ENCODE results near the gene PTGER1.
"Not testable (repeated sequence)": the region's sequence is repeated elsewhere in the genome, so short reads cannot be mapped to it uniquely, and the experiment has no call there.

PTGER1 gene

DNA sequence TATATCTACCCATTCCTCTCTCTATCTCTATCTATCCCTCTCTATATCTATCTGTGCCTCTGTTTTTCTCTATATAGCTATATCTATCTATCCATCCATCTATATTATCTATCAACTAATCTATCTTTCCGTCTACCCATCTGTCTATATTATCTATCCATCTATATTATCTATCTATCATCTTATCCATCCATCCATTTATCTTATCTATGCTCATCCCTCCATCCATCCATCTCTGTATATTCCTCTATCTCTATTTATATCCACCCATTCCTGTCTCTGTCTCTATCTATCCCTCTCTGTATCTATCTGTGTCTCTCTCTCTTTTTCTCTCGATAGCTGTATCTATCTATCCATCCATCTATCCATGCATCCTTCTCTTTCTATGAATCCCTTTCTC is 14.2 kb downstream of the PTGER1 start:
- H3K27ac ChIP-seq (ENCODE audit: low read depth, low read length) = no peak overlapping the region
- TF ChIP-seq, protein P1, sequence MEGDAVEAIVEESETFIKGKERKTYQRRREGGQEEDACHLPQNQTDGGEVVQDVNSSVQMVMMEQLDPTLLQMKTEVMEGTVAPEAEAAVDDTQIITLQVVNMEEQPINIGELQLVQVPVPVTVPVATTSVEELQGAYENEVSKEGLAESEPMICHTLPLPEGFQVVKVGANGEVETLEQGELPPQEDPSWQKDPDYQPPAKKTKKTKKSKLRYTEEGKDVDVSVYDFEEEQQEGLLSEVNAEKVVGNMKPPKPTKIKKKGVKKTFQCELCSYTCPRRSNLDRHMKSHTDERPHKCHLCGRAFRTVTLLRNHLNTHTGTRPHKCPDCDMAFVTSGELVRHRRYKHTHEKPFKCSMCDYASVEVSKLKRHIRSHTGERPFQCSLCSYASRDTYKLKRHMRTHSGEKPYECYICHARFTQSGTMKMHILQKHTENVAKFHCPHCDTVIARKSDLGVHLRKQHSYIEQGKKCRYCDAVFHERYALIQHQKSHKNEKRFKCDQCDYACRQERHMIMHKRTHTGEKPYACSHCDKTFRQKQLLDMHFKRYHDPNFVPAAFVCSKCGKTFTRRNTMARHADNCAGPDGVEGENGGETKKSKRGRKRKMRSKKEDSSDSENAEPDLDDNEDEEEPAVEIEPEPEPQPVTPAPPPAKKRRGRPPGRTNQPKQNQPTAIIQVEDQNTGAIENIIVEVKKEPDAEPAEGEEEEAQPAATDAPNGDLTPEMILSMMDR (IDR thresholded peaks at IDR 0.05; ENCODE audit: low read depth, low read length, poor library complexity, severe bottlenecking) = no peak
- TF ChIP-seq EZH2phosphoT487 (IDR thresholded peaks at IDR 0.05; ENCODE audit: borderline replicate concordance, low read length) = no peak
- H3K79me2 ChIP-seq (ENCODE audit: control insufficient read depth, low read length) = no peaks in the 10 kb centered on the region
- no peaks in the 10 kb centered on the region for H3K27me3 ChIP-seq (ENCODE audit: control insufficient read depth, low read length)
- no peaks in the 10 kb centered on the region for H3K4me1 ChIP-seq (ENCODE audit: control insufficient read depth, low read length)
- H3K4me2 ChIP-seq (ENCODE audit: low read length) = no peak overlapping the region
- no peaks in the 10 kb centered on the region for H3K9me3 ChIP-seq (ENCODE audit: control insufficient read depth, insufficient read depth, low read length)
- H4K20me1 ChIP-seq (ENCODE audit: control insufficient read depth, insufficient read depth, low read depth, low read length) = no peaks in the 10 kb centered on the region
- H3K4me3 ChIP-seq (ENCODE audit: low read length) = no peak overlapping the region
- no peaks in the 10 kb centered on the region for H3K9me2 ChIP-seq (replicated peaks; ENCODE audit: control insufficient read depth, low read length)
- peaks cover 48% of the 10 kb centered on the region for H3K36me3 ChIP-seq (ENCODE audit: control insufficient read depth, low read length)
- no peaks in the 10 kb centered on the region for H3F3A ChIP-seq (ENCODE audit: control insufficient read depth, insufficient read depth)

DNA sequence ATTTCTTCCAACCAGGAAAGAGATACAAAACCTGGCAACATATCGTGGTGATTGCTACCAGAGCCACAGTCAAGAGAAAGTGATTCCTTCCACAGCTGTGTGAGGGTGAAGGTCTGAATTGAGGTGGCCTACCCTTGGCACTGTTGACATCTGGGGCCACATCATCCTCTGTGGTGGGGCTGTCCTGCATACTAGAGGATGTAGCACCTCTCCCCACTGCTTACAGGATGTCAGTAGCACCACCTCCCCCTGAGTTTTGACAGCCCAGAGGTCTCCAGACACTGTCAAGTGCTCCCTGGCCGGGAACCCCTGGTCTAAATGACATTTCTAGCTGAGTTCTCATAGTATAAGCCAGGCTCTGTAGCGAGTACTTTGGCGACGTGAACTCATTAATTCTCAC is 15.5 kb downstream of the PTGER1 start:
- Histone ChIP-seq H3K9me3 (ENCODE audit: control insufficient read depth, insufficient read depth, low read length) (no peaks in the 10 kb centered on the region), H3F3A (ENCODE audit: control insufficient read depth, insufficient read depth) (no peaks in the 10 kb centered on the region)

DNA sequence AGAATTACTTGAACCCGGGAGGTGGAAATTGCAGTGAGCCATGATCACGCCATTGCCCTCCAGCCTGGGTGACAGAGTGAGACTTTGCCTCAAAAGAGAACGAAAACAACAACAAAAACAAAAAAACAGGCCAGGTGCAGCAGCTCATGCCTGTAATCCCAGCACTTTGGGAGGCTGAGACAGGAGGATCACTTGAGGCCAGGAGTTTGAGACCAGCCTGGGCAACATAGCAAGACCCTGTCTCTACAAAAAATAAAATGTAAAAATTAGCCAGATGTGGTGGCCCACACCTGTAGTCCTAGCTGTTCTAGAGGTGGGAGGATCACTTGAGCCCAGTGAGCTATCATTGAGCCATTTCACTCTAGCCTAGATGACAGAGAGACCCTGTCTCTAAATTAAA is 22.9 kb downstream of the PTGER1 start:
- peaks cover 58% of the 10 kb centered on the region for H3K36me3 ChIP-seq (ENCODE audit: control insufficient read depth, low read length)
- not testable (repeated sequence) for H3K27me3 ChIP-seq (ENCODE audit: control insufficient read depth, low read length); H4K20me1 ChIP-seq (ENCODE audit: control insufficient read depth, insufficient read depth, low read depth, low read length); H3K79me2 ChIP-seq (ENCODE audit: control insufficient read depth, low read length); H3K9me3 ChIP-seq (ENCODE audit: control insufficient read depth, insufficient read depth, low read length); H3F3A ChIP-seq (ENCODE audit: control insufficient read depth, insufficient read depth); H3K27ac ChIP-seq (ENCODE audit: low read depth, low read length); H3K9me2 ChIP-seq (replicated peaks; ENCODE audit: control insufficient read depth, low read length); H3K4me3 ChIP-seq (ENCODE audit: low read length); H3K4me1 ChIP-seq (ENCODE audit: control insufficient read depth, low read length); H3K4me2 ChIP-seq (ENCODE audit: low read length)

More for the DNA sequence above, 15.5 kb downstream of the PTGER1 start:
- H3K9me2 ChIP-seq (replicated peaks; ENCODE audit: control insufficient read depth, low read length) = no peaks in the 10 kb centered on the region
- H3K4me3 ChIP-seq (ENCODE audit: low read length) = no peak overlapping the region
- no peaks in the 10 kb centered on the region for H3K4me1 ChIP-seq (ENCODE audit: control insufficient read depth, low read length)
- no peak for TF ChIP-seq EZH2phosphoT487 (IDR thresholded peaks at IDR 0.05; ENCODE audit: borderline replicate concordance, low read length)
- TF ChIP-seq, protein P1 (IDR thresholded peaks at IDR 0.05; ENCODE audit: low read depth, low read length, poor library complexity, severe bottlenecking) = no peak
- peaks cover 44% of the 10 kb centered on the region for H3K36me3 ChIP-seq (ENCODE audit: control insufficient read depth, low read length)
- no peak overlapping the region for H3K4me2 ChIP-seq (ENCODE audit: low read length)
- H3K27ac ChIP-seq (ENCODE audit: low read depth, low read length) = no peak overlapping the region
- no peaks in the 10 kb centered on the region for H3K79me2 ChIP-seq (ENCODE audit: control insufficient read depth, low read length)
- no peaks in the 10 kb centered on the region for H3K27me3 ChIP-seq (ENCODE audit: control insufficient read depth, low read length)
- H4K20me1 ChIP-seq (ENCODE audit: control insufficient read depth, insufficient read depth, low read depth, low read length) = no peaks in the 10 kb centered on the region

DNA sequence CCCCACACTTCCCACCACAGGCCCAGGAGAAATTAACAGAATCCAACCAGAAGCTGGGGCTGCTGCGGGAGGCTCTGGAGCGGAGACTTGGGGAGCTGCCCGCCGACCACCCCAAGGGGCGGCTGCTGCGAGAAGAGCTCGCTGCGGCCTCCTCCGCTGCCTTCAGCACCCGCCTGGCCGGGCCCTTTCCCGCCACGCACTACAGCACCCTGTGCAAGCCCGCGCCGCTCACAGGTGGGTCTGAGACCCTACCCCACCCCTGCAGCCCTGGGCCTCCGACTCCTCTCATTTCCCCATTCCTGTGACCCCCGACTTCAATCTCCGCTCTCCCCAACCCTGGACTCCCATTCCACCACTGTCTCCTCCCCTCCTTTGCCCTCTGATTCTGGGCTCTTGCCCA is 24.3 kb downstream of the PTGER1 start:
- Histone ChIP-seq H3K4me2 (ENCODE audit: low read length) (no peak overlapping the region), H3K4me3 (ENCODE audit: low read length) (no peak overlapping the region), H3K9me3 (ENCODE audit: control insufficient read depth, insufficient read depth, low read length) (no peaks in the 10 kb centered on the region; the same call in 1 of the 2 replicates), H3K4me1 (ENCODE audit: control insufficient read depth, low read length) (no peaks in the 10 kb centered on the region), H3K27ac (ENCODE audit: low read depth, low read length) (no peak overlapping the region), H3K27me3 (ENCODE audit: control insufficient read depth, low read length) (no peaks in the 10 kb centered on the region), H3K79me2 (ENCODE audit: control insufficient read depth, low read length) (0 out of 2 replicates have a peak, but pooled peaks cover 2% of the 10 kb centered on the region), H3K9me2 (replicated peaks; ENCODE audit: control insufficient read depth, low read length) (no peaks in the 10 kb centered on the region), H3F3A (ENCODE audit: control insufficient read depth, insufficient read depth) (no peaks in the 10 kb centered on the region), H3K36me3 (ENCODE audit: control insufficient read depth, low read length) (peaks cover 64% of the 10 kb centered on the region), H4K20me1 (ENCODE audit: control insufficient read depth, insufficient read depth, low read depth, low read length) (peaks cover 3% of the 10 kb centered on the region; the same call in 1 of the 2 replicates)
- TF ChIP-seq, protein P1 (IDR thresholded peaks at IDR 0.05; ENCODE audit: low read depth, low read length, poor library complexity, severe bottlenecking) = no peak
- TF ChIP-seq EZH2phosphoT487 (IDR thresholded peaks at IDR 0.05; ENCODE audit: borderline replicate concordance, low read length) = no peak
